HG02763 (cell line): ENCODE measurements around the gene HSPA12B.

ENCODE experiments used
- ATAC-seq: cut with Tn5 transposase; IDR thresholded peaks from one replicate; pipeline ENCODE4 v1.9.1; 2021; ENCODE audit warnings: mild to moderate bottlenecking, moderate library complexity; ENCODE audit not compliant: unreplicated experiment

Gene HSPA12B

GRCh38 chr20:3729378-3729777 is 3.1 kb upstream of the HSPA12B start:
- no peak for ATAC-seq

GRCh38 chr20:3729811-3730540 is 2.5 kb upstream of the HSPA12B start:
- no peak for ATAC-seq

DNA sequence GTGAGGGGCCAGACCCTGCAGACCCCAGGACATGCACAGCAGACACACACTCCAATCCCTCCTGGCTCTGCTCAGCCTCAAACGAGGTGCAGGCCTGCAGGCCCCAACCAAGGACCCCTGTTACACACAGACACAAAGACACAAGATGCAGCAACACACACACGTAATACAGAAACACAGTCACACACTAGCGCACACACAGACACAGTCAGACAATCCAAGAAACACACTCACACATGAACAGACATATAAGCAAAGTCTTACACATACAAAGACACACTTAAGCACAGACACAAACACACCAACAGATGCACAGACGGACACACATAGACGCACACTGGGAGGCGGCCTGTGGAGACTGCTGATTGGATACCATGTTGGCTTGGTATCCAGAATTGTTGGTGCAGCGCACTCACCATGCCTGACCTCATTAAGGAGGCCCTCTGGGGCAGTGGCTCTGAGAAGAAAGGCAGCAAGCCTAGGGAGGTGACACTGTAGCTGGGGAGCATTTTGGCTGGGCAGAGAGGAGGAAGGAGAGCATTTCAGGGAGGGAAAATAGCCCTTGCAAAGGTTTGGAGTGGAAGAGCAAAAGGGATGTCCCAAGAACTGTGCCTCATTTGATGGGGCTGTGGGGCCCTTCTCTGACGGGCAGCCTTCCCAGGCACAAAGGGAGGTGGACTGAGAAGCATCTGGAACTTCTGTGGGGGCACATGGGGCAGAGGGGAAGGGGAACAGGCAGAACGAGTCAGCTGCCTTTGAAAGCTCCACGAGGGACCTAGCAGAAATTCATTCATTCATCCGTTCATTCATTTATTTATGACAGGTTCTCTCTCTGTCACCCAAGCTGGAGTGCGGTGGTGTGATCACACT is 1.4 kb upstream of the HSPA12B start:
- no peak for ATAC-seq

DNA sequence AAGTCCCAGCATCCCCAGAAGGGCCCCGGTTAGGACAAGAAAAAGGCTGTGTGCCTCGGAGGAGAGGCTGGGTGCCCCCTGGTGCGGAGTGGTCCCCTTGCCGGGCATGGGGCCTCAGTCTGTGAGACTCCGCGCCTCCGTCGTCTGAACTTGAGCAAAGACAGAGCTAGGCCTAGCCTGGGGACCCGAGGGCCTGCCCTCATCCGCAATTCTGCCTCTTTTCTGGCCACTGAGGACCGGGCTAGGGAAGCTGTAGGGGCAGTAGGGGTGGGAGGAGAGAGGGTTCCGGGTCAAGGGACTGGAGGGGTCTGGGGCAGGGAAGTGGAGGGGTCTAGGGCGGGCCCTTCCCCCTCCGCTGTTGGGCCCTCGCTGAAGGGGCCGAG is 550 bp upstream of the HSPA12B start:
- ATAC-seq = no peak

- ATAC-seq = no peak
Measured at GRCh38 chr20:3733119-3733995, 872 bp downstream of the HSPA12B start.

- no peak for ATAC-seq
Measured at GRCh38 chr20:3734111-3734843, 1.8 kb downstream of the HSPA12B start.

- ATAC-seq = no peak
Measured at GRCh38 chr20:3735768-3736167, 3.3 kb downstream of the HSPA12B start.

DNA sequence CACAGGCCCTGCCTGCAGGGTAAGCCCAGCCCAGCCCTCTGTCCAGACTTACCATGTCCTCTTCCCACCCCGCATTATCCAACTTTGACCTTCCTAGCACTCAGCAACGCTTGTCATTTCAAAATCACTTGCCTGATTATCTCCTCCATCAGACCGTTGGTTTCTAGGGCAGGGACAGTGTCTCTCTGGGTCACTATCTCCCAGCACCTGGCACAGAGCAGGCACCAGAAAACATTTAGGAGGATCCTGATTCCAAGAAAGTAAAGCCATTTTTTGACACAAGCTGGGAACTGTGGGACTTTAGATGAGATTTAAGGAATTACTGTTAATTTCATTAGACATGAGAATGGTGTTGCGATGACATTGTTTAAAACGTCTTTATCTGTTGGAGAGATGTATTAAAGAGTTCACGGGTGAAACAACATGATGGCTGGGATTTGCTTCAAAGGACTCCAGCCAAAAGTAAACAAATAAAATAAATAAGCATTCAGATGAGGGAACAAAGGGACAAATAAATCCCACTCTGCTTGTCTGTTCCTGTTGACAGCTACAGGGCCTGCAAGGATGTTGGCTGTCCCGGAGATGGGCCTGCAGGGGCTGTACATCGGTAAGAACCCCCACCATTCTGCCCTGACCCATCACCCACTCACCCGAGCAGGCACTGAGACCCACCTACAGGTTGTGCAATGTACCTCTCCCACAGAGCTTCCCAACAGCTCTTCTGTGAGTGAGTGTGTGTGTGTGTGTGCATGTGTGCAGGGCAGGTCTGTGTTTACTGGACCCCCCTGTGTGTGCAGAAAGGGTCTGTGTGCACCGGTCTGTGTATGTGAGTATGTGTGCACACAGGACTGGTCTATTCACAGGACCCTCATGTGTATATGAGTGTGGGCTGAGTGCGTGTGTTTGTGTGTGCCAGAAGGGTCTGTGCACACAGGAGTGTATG is 5.9 kb downstream of the HSPA12B start:
- ATAC-seq = no peak

DNA sequence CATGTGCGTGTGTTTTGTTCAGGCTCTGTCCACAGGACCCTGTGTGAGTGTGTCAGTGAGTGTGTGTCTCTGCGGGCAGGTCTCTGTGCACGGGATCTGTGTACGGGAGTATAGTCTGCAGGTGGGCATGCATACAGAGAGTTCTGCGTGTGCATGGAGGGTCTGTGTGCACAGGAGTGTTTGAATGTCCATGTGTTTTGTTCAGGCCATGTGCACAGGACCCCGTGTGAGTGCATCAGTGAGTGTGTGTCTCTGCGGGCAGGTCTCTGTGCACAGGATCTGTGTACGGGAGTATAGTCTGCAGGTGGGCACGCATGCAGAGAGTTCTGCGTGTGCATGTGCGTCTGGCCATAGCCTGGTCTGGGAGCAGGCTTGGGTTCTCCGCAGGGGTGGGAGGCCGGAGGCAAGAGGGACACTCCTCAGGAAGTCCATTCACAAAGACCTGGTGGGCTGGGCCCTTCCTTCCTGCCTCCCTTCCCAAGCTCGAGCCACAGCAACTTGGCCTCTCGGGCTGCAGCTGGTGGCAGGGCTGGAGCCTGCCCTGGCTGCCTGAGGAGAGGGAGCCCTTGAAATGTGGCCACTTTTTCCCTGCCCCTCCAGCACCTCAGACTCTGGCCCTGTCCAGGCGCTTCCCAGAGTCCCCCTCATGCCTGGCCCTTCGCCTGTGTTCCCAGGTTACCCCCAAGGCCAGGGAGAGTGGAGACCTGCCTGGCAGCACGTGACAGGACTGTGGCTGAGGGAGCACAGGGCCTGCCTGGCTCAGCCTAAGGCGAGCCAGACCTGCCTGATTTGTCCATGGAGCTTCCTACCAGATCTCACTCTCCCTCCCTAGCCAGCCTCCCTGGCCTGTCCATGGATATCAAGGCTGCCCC is 6.8 kb downstream of the HSPA12B start:
- no peak for ATAC-seq

GRCh38 chr20:3739926-3740451 is 7.5 kb downstream of the HSPA12B start:
- ATAC-seq = no peak

- no peak for ATAC-seq
Measured at GRCh38 chr20:3740615-3741301, 8.3 kb downstream of the HSPA12B start.

DNA sequence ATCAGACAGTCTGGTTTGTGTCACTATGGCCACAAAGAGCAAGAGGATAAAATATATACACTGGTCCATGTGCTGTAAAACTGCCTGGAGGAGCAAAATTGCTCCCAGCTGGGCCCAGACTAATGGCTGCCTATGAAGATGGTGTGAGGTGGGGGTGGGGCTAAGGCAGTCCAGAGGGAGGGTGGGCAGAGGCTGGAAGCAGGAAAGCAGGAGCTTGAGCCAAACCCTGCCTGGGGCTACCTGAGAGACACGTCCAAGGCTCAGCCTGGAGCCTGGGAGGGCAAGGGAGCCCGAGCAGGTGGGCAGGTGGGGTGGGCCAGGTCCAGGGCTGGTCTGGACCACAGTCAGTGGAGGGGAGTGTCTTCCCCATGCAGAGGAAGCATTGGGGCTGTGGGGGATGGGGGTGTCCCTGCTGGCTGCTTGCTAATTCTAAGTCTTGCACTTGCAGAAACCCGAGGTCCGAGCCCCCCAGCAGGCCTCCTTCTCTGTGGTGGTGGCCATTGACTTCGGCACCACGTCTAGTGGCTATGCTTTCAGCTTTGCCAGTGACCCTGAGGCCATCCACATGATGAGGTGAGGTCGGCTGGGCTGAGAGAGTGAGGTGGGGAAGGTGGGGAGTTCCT is 9.5 kb downstream of the HSPA12B start:
- ATAC-seq = no peak

GRCh38 chr20:3743251-3743650 is 10.8 kb downstream of the HSPA12B start:
- no peak for ATAC-seq

GRCh38 chr20:3744037-3744436 is 11.6 kb downstream of the HSPA12B start:
- ATAC-seq = no peak

GRCh38 chr20:3744806-3745685 is 12.6 kb downstream of the HSPA12B start:
- ATAC-seq = no peak

DNA sequence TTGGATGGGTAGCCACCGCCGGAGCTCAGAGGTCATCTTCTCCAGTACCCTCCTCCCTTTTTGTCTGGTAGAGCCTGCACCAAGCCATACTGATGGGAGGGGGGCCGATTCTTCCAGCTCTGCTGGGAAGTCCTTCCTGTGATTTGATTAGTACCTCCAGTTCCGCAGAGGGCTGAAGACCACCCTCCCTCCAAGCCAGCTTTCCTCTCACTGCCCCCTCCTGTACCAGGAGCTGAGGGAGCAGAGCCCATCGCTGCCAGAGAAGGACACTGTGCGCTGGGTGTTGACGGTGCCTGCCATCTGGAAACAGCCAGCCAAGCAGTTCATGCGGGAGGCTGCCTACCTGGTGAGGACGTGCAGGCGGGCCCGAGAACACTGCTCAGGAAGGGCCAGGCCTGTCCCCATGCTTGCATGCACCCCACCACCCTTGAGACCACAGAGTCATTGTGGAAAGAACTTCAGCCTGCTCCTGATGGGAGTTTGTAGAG is 13.2 kb downstream of the HSPA12B start:
- ATAC-seq = no peak
